A673 (cell line): ENCODE results near the gene FBXL17.

ENCODE experiments used
- EZH2 ChIP-seq: fragments of 200-600 bp; sonication (generic); IDR thresholded peaks from 2 replicates; pipeline ENCODE4 v1.6.1; 2017; ENCODE audit warnings: borderline replicate concordance, low read depth, mild to moderate bottlenecking, mixed read lengths, antibody characterized with exemption, low read length; ENCODE audit not compliant: poor library complexity, severe bottlenecking
- TF ChIP-seq, protein P1 (sequence below): fragments of 300-800, 200-600 bp; sonication (generic); conservative IDR thresholded peaks from 2 replicates; pipeline ENCODE4 v1.5.1; 2017; ENCODE audit warnings: low read depth, mild to moderate bottlenecking, antibody characterized with exemption, low read length, moderate library complexity, mixed read lengths

DNA sequence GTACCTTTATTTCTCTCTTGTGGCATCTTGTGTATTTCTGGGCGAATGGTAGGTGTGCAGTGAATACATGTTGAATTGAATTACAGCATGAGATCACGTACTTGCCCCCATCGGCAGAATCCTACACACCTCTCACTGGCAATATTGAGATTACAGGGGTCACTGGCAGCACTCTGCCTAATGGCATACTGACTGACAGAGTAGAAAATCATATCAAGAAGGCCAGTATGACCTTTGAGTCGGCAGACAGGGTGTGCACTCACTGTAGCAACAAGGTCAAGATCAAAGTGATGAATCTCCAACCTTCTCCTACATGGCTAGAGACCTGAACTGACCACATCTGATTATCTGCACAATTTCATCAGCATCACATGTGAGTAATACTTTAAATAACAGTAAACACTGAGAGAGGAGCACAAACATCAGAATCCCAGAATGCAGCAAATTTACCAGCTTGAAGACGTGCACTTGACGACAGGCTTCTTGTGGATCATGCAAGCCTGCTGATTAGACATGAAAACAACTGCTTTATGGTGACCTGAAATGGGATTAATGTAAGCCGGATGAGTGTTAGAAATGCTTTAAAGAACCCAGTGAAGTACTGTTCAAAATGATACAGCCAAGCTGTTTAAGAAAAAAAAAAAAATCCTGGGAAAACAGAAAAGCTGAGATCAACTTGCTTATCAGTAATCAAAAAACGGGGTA, 444.1 kb downstream of the FBXL17 start:
- TF ChIP-seq, protein P1, sequence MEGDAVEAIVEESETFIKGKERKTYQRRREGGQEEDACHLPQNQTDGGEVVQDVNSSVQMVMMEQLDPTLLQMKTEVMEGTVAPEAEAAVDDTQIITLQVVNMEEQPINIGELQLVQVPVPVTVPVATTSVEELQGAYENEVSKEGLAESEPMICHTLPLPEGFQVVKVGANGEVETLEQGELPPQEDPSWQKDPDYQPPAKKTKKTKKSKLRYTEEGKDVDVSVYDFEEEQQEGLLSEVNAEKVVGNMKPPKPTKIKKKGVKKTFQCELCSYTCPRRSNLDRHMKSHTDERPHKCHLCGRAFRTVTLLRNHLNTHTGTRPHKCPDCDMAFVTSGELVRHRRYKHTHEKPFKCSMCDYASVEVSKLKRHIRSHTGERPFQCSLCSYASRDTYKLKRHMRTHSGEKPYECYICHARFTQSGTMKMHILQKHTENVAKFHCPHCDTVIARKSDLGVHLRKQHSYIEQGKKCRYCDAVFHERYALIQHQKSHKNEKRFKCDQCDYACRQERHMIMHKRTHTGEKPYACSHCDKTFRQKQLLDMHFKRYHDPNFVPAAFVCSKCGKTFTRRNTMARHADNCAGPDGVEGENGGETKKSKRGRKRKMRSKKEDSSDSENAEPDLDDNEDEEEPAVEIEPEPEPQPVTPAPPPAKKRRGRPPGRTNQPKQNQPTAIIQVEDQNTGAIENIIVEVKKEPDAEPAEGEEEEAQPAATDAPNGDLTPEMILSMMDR: no peak
- TF ChIP-seq EZH2: no peak
